HG02885 (cell line): ENCODE results near the gene TMEM42.
A peak's percentile ranks its signal among the peaks of the same experiment; 100 is the strongest.
"Not testable (repeated sequence)": the region's sequence is repeated elsewhere in the genome, so short reads cannot be mapped to it uniquely, and the experiment has no call there.

Experiments used
- ATAC-seq: cut with Tn5 transposase; IDR thresholded peaks from one replicate; pipeline ENCODE4 v1.9.1; 2021; ENCODE audit warnings: mild to moderate bottlenecking; ENCODE audit not compliant: unreplicated experiment, poor library complexity

TMEM42 gene

GRCh38 chr3:44861412-44862225 is at the start of gene TMEM42:
Gene TMEM42 (plus strand): TSS chr3:44861912. CDS start chr3:44861925, 13 bp downstream.
- peak; percentile 95 for ATAC-seq

- ATAC-seq, result no peak
These were observed 47.0 kb upstream of the TMEM42 start for GRCh38 chr3:44814751-44815150.

- not testable (repeated sequence) for ATAC-seq
These were observed 45.4 kb upstream of the TMEM42 start for GRCh38 chr3:44816334-44816733.

- ATAC-seq, result not testable (repeated sequence)
These were observed 40.5 kb upstream of the TMEM42 start for GRCh38 chr3:44821206-44821605.

- no peak for ATAC-seq
These were observed 36.3 kb upstream of the TMEM42 start for GRCh38 chr3:44825264-44825925.

- ATAC-seq, result no peak
These were observed 34.5 kb upstream of the TMEM42 start for GRCh38 chr3:44827196-44827595.

GRCh38 chr3:44831232-44831631 is 30.5 kb upstream of the TMEM42 start:
- ATAC-seq, result no peak

- no peak for ATAC-seq
These were observed 29.7 kb upstream of the TMEM42 start for GRCh38 chr3:44832032-44832431.

- ATAC-seq, result no peak
These were observed 28.7 kb upstream of the TMEM42 start for GRCh38 chr3:44832965-44833364.

- no peak for ATAC-seq
These were observed 28.3 kb upstream of the TMEM42 start for GRCh38 chr3:44833394-44833793.

- ATAC-seq, result no peak
These were observed 26.0 kb upstream of the TMEM42 start for GRCh38 chr3:44835684-44836083.

GRCh38 chr3:44842376-44842775 is 19.3 kb upstream of the TMEM42 start:
- no peak for ATAC-seq

- ATAC-seq, result no peak
These were observed 15.9 kb upstream of the TMEM42 start for GRCh38 chr3:44845528-44846520.

- no peak for ATAC-seq
These were observed 13.1 kb upstream of the TMEM42 start for GRCh38 chr3:44848634-44849033.

- not testable (repeated sequence) for ATAC-seq
These were observed 5.0 kb upstream of the TMEM42 start for GRCh38 chr3:44856663-44857062.

- ATAC-seq, result no peak
These were observed 1.6 kb upstream of the TMEM42 start for GRCh38 chr3:44860117-44860516.

- peak; percentile 43 for ATAC-seq
These were observed 520 bp downstream of the TMEM42 start for GRCh38 chr3:44862226-44862637.

- no peak for ATAC-seq
These were observed 3.7 kb downstream of the TMEM42 start for GRCh38 chr3:44865272-44866035.

- ATAC-seq, result no peak
These were observed 5.9 kb downstream of the TMEM42 start for GRCh38 chr3:44867421-44868111.
